ENCODE measurements around the gene NRROS.

- TF ChIP-seq YY1 (IDR thresholded peaks at IDR 0.05; ENCODE audit: insufficient read depth, insufficient read length) (no peak), SUZ12 (IDR thresholded peaks at IDR 0.05; ENCODE audit: extremely low read depth, insufficient read depth, insufficient read length) (no peak)
Observed at GRCh38 chr3:196654735-196655090, 15.2 kb downstream of the NRROS start.

All from NT2/D1 (cell line).